Prostate gland (tissue), 2 donors: ENCODE data around the gene GAMT.

Experiments
- POLR2A ChIP-seq: fragments of 450-650 bp; IDR thresholded peaks from one replicate; pipeline ENCODE4 v1.6.1; 2016; ENCODE audit warnings: antibody characterized with exemption, mild to moderate bottlenecking
- POLR2AphosphoS5 ChIP-seq: sonication (generic); formaldehyde crosslinking; IDR thresholded peaks from one replicate; pipeline ENCODE4 v1.6.1; 2017; ENCODE audit warnings: antibody characterized with exemption
- TF ChIP-seq, protein P1 (sequence below), 4 experiments: fragments of 200-600 bp in 2 of 4; fragments of 450-650 bp in 2 of 4; sonication (generic) in 2 of 4; IDR thresholded peaks; 1 replicate in 3 of 4; 2 replicates in 1 of 4; pipeline ENCODE4 v1.5.1; 2016 to 2019; ENCODE audit warnings: antibody characterized with exemption in 4 of 4, mild to moderate bottlenecking in 2 of 4, moderate library complexity in 2 of 4

GRCh38 chr19:1373042-1373533, 28.3 kb downstream of the GAMT start:
- TF ChIP-seq, protein P1, sequence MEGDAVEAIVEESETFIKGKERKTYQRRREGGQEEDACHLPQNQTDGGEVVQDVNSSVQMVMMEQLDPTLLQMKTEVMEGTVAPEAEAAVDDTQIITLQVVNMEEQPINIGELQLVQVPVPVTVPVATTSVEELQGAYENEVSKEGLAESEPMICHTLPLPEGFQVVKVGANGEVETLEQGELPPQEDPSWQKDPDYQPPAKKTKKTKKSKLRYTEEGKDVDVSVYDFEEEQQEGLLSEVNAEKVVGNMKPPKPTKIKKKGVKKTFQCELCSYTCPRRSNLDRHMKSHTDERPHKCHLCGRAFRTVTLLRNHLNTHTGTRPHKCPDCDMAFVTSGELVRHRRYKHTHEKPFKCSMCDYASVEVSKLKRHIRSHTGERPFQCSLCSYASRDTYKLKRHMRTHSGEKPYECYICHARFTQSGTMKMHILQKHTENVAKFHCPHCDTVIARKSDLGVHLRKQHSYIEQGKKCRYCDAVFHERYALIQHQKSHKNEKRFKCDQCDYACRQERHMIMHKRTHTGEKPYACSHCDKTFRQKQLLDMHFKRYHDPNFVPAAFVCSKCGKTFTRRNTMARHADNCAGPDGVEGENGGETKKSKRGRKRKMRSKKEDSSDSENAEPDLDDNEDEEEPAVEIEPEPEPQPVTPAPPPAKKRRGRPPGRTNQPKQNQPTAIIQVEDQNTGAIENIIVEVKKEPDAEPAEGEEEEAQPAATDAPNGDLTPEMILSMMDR (IDR thresholded peaks at IDR 0.05) = no peak
- no peak for TF ChIP-seq POLR2A
- no peak for TF ChIP-seq POLR2AphosphoS5
